Endometrial microvascular endothelial cells (primary cell): ENCODE measurements around the gene LIMK2. TPM values are rescaled to one million over a fixed set of nuclear protein-coding genes. Genes with fewer than 3 reads are reported as not detected.
"Not testable (repeated sequence)": the region's sequence is repeated elsewhere in the genome, so short reads cannot be mapped to it uniquely, and the experiment has no call there.

Source experiments
- in situ Hi-C: cut with HindIII; loops from 2 replicates; pipeline ENCODE4 v1.10.0; 2017; ENCODE audit warnings: low sequenced_read_pairs, low pct_unique_long_range_greater_than_20kb; ENCODE audit errors: inconsistent ontology term
- total RNA-seq: library from RNA; depleted of rRNA; stranded (reverse); fragments of >200 nt; gene quantifications from one replicate; pipeline ENCODE4 v1.2.3, GENCODE V29; 2015; ENCODE audit errors: inconsistent ontology term

The LIMK2 gene
- 45.4 TPM for total RNA-seq

DNA sequence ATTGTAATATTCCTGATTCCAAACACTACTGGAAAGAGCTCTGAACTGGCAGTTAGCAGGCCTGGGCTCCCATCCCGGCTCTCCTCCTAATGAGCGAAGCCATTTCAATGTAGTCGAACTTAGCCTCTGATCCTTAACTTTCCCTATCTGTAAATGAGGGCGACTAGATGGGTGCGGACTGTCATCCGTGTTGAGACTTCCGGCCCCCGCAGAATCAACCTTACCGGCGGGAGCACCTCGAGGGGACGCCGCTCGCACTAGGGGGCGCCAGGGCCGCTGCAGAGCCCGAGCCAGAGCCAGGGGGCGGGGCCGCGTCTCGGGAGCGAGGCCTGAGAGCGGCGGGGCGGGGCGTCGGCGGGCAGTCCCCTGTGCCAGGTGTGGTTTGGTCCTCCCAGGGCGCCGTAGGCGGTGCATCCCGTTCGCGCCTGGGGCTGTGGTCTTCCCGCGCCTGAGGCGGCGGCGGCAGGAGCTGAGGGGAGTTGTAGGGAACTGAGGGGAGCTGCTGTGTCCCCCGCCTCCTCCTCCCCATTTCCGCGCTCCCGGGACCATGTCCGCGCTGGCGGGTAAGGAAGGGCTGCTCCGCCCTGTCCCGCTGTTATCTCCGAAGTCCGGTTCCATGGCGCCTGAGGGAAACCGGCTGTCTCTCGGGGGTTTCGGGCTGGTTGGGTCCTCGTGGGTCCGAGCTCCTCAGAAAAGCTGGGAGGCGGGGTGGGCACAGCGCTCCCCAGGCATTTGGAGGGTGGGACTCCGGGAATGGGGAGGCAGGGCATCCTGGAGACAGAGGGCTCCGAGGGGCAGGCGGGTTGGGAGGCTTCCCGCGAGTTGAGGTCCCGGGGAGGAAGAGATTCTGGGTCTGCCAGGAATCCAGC lies at the start of gene LIMK2:
Gene LIMK2 (plus strand): TSS at position 437 of the 869 bp plus-strand sequence. CDS start 111 bp downstream, at position 548.
- in situ Hi-C loops: no loop called here

DNA sequence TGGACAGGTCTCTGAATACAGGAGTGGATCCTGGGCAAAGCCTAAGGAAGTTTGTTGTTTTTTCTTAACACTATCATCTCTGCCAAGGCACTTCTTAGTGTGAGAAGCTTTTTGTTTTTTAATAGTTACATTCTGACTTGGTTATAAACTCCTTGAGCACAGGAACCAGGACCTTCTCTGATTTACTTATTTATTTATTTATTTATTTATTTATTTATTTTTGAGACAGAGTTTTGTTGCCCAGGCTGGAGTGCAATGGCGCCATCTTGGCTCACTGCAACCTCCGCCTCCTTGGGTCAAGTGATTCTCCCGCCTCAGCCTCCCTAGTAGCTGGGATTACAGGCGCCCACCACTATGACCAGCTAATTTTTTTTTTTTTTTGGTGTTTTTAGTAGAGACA lies 41.1 kb upstream of the LIMK2 start:
- in situ Hi-C loops: no loop called here

DNA sequence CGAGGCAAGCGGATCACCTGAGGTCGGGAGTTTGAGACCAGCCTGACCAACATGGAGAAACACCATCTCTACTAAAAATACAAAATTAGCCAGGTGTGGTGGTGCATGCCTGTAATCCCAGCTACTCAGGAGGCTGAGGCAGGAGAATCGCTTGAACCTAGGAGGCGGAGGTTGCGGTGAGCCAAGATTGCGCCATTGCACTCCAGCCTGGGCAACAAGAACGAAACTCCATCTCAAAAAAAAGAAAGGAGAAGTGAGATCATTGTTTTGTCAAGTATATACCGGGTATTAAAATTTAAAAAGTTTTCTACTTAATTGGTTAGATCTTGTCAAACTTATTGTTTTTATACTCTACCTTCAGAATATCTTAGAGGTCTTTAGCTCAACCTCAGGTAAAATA lies 40.4 kb upstream of the LIMK2 start:
- in situ Hi-C loops: not testable (repeated sequence)

DNA sequence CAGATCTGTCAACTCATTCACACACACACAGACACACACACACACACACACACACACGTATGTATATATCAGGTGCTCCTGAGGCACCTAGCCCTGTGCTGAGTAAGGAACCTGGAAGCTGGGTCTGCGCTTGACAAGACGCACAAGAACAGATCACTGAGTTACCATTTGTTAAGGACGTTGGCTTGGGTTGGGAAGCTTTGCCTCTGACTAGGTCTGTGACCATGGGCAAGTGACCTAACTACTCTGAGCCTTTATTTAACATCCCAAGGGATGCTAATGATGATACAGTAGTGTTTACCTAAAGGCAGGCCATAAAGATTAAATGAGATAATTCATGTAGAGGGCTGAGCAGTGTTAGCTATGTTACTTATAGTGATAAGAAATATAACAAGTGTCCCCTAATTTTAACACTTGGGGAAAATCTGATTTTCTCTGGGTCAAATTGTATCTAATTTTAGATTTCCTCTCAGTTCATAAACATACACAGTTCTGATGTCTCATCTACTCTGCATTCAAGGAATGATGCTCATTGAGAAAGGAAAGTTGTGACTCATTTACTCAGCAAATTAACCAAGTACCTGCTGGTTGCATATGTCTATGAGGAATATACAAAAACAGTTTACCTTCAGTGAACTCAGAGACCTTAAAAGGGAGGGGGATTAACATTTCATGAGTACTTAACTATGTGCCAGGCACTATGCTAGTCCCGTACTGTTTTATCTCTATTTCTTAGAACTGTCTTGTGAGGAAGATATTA lies 38.5 kb upstream of the LIMK2 start:
- in situ Hi-C loops: no loop called here

DNA sequence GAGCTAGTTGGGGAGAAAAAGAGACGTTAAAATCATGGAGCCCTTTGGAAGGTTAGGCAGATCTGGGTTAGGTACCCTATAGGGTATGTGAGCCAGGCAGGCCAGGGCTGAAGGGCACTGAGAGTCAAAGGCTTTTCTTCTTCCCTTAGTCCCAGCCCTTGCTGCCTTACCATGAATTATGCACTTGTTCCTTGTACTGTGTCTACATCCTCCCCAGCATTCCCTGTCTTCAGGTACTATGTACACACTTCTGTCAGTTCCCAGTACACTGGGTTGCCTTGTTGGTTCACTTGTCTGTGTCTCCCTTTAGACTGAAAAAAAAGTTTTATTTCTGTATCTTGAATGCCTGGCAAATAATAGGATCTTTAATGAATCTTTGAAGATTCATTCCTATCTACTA lies 35.2 kb upstream of the LIMK2 start:
- in situ Hi-C loops: no loop called here

DNA sequence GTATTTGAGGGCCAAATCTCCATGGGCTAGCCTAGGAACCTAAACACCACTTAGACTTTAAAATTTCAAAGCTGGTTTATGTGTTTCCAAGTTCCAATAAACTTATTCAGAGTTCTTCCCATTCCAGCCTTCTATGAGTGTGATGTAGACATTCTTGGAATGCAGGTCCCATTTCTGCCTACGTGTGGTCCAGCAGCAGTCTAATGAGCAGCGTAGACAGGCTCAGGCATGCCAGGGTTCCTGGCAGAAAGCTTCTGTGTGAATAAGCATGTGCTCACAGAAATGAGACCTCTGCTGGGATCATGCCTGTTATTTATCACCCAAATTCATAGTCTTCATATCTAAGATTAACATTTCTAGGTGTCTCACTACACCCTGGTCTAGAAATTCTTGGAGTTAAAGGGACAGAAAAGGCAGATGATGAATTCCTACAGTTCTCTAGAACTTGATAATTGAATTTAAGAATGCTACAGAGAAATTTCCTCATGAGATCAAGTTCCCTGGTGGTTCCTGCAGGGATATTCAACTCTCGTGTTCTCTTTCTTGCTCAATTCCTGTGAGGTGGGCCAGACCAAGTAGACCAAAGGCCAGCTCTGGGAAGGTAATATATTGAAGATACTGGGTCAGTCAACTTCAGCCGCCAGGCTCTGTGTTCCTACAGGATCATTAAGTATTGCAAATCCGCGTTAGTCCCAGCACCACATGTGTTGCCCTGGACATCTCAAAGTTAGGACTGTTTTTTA lies 34.5 kb upstream of the LIMK2 start:
- in situ Hi-C loops: no loop called here

DNA sequence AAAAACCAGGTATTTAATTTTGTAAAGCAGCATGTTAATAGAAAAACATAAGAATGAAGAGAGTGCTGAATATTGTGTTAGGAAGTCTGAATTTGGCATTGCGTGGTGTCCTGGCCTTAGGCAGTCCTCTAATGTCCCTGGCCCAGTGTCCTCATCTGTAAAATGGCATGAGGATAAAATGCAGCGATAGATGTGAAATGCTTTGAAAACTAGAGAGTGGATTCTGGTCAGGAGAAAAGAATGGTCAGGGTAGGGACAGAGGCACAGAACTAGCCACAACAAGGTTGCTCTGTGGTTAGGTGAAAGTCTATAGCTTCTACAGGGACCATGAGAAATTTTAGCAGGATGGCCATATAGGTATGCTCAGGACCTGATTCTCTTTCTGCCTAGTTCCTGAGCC lies 33.2 kb upstream of the LIMK2 start:
- in situ Hi-C loops: no loop called here

DNA sequence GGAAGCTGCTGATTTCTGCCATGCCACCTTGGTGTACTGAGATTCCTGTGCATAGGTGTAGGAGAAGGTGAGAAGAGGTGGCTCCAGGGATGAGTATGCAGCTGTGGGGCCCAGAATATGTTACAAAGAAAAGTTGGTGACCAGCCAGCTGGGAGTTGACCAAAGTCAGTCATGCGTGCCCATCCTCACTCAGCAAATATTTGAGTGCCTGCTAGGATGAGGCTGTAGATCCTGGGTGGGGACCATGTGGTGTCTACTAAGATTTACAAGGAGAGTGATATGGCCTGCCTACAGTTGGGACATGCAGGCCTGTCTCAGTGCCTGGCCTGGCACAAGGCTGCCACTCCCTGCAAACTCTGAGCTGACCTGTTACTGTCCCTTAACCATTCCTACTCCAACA lies 32.8 kb upstream of the LIMK2 start:
- in situ Hi-C loops: no loop called here

DNA sequence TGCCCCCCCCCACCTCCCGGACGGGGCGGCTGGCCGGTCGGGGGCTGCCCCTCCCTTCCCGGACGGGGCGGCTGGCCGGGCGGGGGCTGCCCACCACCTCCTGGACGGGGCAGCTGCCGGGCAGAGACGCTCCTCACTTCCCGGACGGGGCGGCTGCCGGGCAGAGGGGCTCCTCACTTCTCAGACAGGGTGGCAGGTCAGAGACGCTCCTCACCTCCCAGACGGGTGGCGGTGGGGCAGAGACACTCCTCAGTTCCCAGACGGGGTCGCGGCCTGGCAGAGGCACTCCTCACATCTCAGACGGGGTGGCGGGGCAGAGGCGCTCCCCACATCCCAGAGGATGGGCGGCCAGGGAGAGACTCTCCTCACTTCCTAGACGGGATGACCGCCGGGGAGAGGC lies 28.1 kb upstream of the LIMK2 start:
- in situ Hi-C loops: no loop called here

DNA sequence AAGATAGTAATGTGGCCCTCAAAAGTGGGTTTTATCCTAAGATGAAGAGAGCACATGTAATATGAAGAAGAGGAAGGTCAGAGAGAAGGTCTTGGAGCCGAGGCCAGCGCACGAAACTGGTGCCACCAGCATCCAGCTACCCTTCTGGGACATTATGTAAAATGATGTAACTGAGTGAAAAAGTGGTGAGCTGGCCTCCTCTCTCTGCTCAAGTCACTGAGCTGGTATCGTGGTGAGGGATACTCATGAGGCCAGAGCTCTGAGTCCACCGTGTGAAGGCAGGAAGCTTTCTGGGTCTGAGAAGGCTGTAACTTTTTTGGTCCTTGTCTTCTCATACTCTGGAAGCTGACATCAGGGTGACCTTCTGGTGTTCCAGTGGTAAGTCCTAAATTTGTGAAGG lies 27.0 kb upstream of the LIMK2 start:
- in situ Hi-C loops: no loop called here

DNA sequence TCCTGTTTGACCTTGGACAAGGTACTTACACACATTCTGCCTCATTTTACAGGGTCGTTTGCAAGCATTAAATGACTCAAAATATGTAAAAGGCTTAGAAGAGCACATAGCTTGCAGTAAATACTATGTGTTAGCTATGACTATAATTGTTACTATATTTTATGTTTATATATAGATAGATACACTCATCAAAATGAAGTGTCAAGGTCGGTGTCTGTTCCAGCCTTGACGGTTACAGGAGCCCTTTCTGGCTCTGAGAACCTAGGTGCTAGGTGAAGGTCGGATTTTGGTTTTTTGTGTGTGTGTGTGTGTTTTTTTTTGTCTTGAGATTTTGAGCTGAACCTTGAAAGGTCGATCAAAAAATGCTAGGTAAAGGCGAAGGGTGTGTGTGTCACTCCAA lies 24.5 kb upstream of the LIMK2 start:
- in situ Hi-C loops: no loop called here

DNA sequence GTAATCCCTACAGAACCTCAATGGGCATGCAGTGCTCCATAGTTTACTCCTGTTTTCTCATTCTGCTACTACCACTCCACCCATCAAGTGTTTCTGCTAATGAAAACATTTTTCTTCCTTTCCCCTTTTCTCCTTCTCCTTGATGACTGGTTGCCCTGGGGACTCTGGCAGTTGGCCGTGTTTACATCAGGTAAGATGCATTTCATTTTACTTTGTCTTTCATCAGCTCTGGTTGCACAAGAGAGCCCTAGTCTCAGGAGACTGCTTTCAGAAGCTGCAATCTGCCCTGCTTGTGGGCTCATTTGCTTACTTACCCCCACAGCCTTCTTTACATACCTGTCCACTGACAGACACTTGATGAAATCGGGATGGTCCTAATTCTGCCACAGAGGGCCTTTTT lies 19.6 kb upstream of the LIMK2 start:
- in situ Hi-C loops: no loop called here

DNA sequence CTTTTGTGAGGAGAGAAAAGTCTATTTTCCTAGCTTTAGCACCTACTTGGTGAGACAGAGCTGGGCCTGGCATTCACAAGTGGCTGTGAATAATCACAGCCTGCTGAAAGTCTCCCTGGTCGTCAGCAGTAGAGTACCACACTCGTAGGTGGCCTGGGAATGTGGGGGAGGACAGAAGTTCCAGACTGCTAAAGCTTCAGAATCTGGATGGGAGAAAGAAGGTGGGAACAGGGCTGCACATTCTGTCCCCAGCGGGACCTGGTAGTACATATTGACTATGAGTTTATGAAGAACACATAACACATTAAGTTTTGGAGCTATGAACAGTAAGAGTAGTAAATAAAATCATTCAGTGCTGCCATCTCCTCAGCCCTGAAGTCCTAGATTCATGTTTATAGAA lies 19.0 kb upstream of the LIMK2 start:
- in situ Hi-C loops: no loop called here

DNA sequence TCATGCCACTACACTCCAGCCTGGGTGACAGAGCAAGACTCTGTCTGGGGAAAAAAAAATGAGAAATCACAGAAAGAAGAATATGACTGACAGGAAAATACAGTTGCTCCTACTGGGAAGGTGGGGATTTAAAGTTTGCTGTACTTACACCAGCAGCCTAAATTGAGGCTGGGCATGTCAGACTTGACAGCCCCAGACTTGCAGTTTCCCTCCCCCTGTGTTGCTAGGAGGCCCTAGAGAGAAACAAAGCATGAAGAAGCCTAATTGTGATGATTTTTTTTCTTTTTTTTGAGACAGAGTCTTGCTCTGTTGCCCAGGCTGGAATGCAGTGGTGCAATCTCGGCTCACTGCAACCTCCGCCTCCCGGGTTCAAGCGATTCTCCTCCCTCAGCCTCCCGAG lies 17.4 kb upstream of the LIMK2 start:
- in situ Hi-C loops: not testable (repeated sequence)

DNA sequence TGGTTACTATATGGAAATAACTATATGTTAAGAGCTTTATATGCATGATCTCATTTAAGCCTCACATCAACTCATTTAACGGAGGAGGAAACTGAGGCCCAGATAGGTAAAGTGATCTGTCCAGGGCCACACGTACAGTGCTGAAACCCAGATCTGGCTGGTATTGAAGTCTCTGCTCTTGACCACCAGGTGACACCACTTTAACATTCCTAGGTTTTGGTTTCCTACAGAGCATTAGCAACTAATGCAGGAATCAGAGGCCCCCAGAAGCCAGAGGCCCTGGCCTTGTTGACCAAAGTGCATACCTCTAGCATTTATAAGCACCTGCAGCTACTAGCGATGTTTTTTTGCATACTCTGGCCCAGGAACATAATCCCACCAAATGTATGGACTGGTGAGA lies 12.9 kb upstream of the LIMK2 start:
- in situ Hi-C loops: no loop called here

DNA sequence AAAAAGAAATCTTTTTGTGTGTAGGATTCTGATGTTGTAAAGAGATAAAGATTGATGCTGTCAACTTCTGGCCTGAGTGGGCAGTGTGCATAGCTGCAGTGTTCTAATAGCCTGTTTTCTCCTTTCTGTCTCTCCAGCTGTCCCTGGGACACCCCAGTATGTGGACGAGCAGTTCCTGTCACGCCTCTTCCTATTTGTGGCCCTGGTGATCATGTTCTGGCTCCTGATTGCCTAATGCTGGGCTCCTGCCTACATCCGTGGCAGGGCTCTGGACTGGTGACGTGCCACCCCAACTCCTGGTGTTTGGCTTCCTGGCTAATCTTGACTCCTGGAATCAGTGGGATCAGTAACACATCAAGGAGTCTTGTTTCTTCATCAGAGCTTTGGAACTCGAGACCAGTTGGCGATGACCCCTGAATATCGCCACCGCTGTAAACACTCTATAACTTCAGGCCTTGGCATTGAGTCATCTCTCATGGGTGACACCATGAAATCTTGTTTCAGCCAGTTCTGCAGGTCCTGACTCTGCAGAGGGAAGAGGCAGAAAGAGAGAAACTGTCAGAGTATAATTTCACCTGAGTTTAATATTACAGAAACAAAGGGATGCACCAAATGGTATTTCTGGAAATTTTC lies 7.6 kb upstream of the LIMK2 start:
- in situ Hi-C loops: not testable (repeated sequence)

DNA sequence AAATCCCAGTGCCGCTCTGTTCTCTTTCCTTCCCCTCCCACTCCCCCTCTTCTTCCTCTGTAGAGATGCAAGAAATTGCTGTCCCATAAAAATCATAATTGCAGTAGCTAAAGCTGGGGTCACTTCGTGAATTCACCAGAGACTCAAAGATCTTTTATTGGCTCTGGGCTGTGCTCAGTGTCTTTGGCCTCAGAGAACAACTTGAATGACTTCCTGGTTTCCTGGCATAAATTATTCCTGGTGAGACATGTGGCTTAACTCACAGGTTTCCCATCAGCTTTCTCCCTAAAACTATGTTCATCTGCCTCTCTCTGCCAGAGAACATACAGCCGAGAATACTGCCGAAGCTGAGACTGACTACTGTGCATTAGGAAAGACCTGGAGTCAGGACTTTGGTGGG lies 7.0 kb upstream of the LIMK2 start:
- in situ Hi-C loops: not testable (repeated sequence)

DNA sequence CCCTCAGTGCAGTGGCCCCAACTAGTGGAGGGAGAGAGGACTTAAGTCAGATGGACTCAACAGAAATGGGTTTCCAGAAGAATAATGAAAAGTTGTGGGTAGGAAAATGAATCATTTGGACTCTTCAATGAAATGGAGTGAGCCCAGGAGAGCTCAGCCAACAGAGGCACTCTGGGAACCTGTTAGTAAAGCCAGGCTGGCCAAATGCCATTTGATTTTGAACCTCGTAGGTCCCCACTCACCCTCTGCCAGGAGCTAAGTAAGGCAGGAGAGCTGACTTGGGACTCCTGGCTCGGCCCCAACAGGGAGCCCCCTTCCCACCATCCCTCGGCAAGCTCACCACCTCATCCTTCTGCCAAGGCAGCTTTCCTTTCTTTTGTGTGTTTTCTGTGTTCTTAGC lies 5.6 kb upstream of the LIMK2 start:
- in situ Hi-C loops: not testable (repeated sequence)
